Nephron (organoid): ENCODE measurements around the gene HMCN1.

Experiments
- H3K27ac Mint-ChIP-seq, 3 experiments: 2 replicates each; pipeline ENCODE4 v1.8.0; 2020; ENCODE audit warnings: mixed read lengths in 3 of 3, mild to moderate bottlenecking in 2 of 3, moderate library complexity in 1 of 3
- H3K27me3 Mint-ChIP-seq: 2 replicates; pipeline ENCODE4 v1.8.0; 2021; ENCODE audit warnings: low read depth, mild to moderate bottlenecking, moderate library complexity, mixed read lengths
- H3K36me3 Mint-ChIP-seq: 2 replicates; pipeline ENCODE4 v1.8.0; 2020; ENCODE audit warnings: low read depth, mixed read lengths
- H3K4me1 Mint-ChIP-seq: 2 replicates; pipeline ENCODE4 v1.8.0; 2020; ENCODE audit warnings: mixed read lengths
- H3K4me3 Mint-ChIP-seq, 3 experiments: 2 replicates each; pipeline ENCODE4 v1.8.0; 2020; ENCODE audit warnings: mild to moderate bottlenecking in 3 of 3, mixed read lengths in 3 of 3, moderate library complexity in 2 of 3
- H3K9me3 Mint-ChIP-seq: 2 replicates; pipeline ENCODE4 v1.8.0; 2020; ENCODE audit warnings: mixed read lengths
- CTCF ChIP-seq, 3 experiments: fragments of 200-600 bp; sonication (generic); IDR thresholded peaks; one replicate each; pipeline ENCODE4 v1.5.0; 2021; ENCODE audit warnings: antibody characterized with exemption in 3 of 3; ENCODE audit not compliant: unreplicated experiment in 3 of 3

The HMCN1 gene

GRCh38 chr1:185695299-185695698 is 38.9 kb upstream of the HMCN1 start:
- peak in 2 of 3 experiments; percentile 19 to 41 for TF ChIP-seq CTCF (IDR thresholded peaks at IDR 0.05; ENCODE audit: unreplicated experiment in 3 of 3)
- Mint-ChIP-seq H3K4me1 (no peaks in the 10 kb centered on the region), H3K27me3 (no peaks in the 10 kb centered on the region), H3K9me3 (no peaks in the 10 kb centered on the region), H3K4me3 (no peak overlapping the region), H3K27ac (no peak overlapping the region), H3K36me3 (no peaks in the 10 kb centered on the region)

GRCh38 chr1:185696422-185697150 is 37.6 kb upstream of the HMCN1 start:
- no peak overlapping the region for H3K4me3 Mint-ChIP-seq
- no peak overlapping the region for H3K27ac Mint-ChIP-seq
- no peaks in the 10 kb centered on the region for H3K9me3 Mint-ChIP-seq
- no peaks in the 10 kb centered on the region for H3K4me1 Mint-ChIP-seq
- H3K27me3 Mint-ChIP-seq: no peaks in the 10 kb centered on the region
- H3K36me3 Mint-ChIP-seq: no peaks in the 10 kb centered on the region
- no peak for TF ChIP-seq CTCF (IDR thresholded peaks at IDR 0.05; ENCODE audit: unreplicated experiment in 3 of 3)

- no peak overlapping the region for H3K4me3 Mint-ChIP-seq
- H3K9me3 Mint-ChIP-seq: no peaks in the 10 kb centered on the region
- H3K27me3 Mint-ChIP-seq: no peaks in the 10 kb centered on the region
- TF ChIP-seq CTCF (IDR thresholded peaks at IDR 0.05; ENCODE audit: unreplicated experiment in 3 of 3): no peak
- no peak overlapping the region for H3K27ac Mint-ChIP-seq
- H3K36me3 Mint-ChIP-seq: no peaks in the 10 kb centered on the region
- no peaks in the 10 kb centered on the region for H3K4me1 Mint-ChIP-seq
Observed at GRCh38 chr1:185699874-185700273, 34.3 kb upstream of the HMCN1 start.

DNA sequence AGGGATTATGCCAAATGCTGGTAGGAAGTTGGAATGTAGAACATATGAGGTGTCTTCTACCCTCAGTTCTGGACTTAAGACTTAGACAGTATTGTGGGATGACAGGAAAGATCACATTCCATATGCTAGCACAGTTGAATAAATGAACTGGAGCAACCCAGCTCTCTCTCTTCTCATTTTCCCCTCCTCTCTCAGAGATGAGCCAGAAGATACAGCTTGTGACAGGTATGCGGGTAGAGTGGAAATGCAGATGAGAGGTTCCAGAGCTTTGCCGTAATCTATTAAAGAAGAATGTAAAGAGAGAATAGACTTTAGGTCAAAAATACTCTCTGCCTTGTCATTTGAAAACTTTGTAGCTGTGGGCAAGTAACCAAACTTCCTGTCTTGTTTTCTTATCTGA is 32.5 kb upstream of the HMCN1 start:
- Mint-ChIP-seq H3K36me3 (no peaks in the 10 kb centered on the region), H3K27ac (no peak overlapping the region), H3K4me3 (no peak overlapping the region), H3K4me1 (no peaks in the 10 kb centered on the region), H3K9me3 (peaks cover 3% of the 10 kb centered on the region), H3K27me3 (no peaks in the 10 kb centered on the region)
- no peak for TF ChIP-seq CTCF (IDR thresholded peaks at IDR 0.05; ENCODE audit: unreplicated experiment in 3 of 3)

DNA sequence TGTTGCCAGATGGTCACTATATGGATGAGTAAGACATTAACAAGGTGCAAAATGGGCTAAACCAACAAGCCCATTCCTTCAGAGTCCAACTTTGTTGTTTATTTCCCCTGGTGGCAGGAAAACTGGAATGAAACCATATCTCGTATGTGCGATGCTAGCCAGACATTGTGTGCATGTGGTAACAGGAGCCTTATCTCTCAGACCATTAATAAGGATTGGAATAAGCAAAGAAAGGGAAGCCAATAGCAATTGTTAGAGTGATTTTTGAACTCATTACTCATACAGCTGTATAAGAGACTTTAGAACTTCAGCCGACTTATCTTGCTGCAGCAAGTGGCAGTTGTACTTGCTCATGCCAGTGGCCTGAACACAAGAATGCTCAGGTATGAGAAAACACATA is 30.0 kb upstream of the HMCN1 start:
- H3K4me1 Mint-ChIP-seq: no peaks in the 10 kb centered on the region
- no peak overlapping the region for H3K27ac Mint-ChIP-seq
- no peaks in the 10 kb centered on the region for H3K27me3 Mint-ChIP-seq
- no peak overlapping the region for H3K4me3 Mint-ChIP-seq
- peaks cover 4% of the 10 kb centered on the region for H3K36me3 Mint-ChIP-seq
- peaks cover 13% of the 10 kb centered on the region for H3K9me3 Mint-ChIP-seq
- TF ChIP-seq CTCF (IDR thresholded peaks at IDR 0.05; ENCODE audit: unreplicated experiment in 3 of 3): no peak

- no peak overlapping the region for H3K27ac Mint-ChIP-seq
- H3K9me3 Mint-ChIP-seq: peaks cover 5% of the 10 kb centered on the region
- no peaks in the 10 kb centered on the region for H3K4me1 Mint-ChIP-seq
- H3K27me3 Mint-ChIP-seq: peaks cover 3% of the 10 kb centered on the region
- no peak for TF ChIP-seq CTCF (IDR thresholded peaks at IDR 0.05; ENCODE audit: unreplicated experiment in 3 of 3)
- no peaks in the 10 kb centered on the region for H3K36me3 Mint-ChIP-seq
- H3K4me3 Mint-ChIP-seq: no peak overlapping the region
Observed at GRCh38 chr1:185716095-185716494, 18.1 kb upstream of the HMCN1 start.
